OCI-M2 (cell line): Measurements from ENCODE around the gene CENPV.
"Not testable (repeated sequence)": the region's sequence is repeated elsewhere in the genome, so short reads cannot be mapped to it uniquely, and the experiment has no call there.

Experiments
- DNase-seq: peaks from one replicate; lab custom pipeline; 2025; ENCODE audit not compliant: unreplicated experiment; lab: John Stamatoyannopoulos, UW

CENPV gene

GRCh38 chr17:16313139-16314090, 39.9 kb downstream of the CENPV start:
- no peak for DNase-seq

- not testable (repeated sequence) for DNase-seq
Observed at GRCh38 chr17:16312061-16312460, 41.2 kb downstream of the CENPV start.

- DNase-seq, result no peak
Observed at GRCh38 chr17:16306211-16306610, 47.1 kb downstream of the CENPV start.

- no peak for DNase-seq
Observed at GRCh38 chr17:16304830-16305229, 48.4 kb downstream of the CENPV start.

GRCh38 chr17:16302856-16303255, 50.4 kb downstream of the CENPV start:
- DNase-seq, result no peak

- no peak for DNase-seq
Observed at GRCh38 chr17:16301963-16302855, 51.1 kb downstream of the CENPV start.

GRCh38 chr17:16300554-16300953, 52.7 kb downstream of the CENPV start:
- no peak for DNase-seq

- DNase-seq, result no peak
Observed at GRCh38 chr17:16298140-16298662, 55.1 kb downstream of the CENPV start.

- no peak for DNase-seq
Observed at GRCh38 chr17:16297367-16298139, 55.7 kb downstream of the CENPV start.

GRCh38 chr17:16296072-16296471, 57.2 kb downstream of the CENPV start:
- not testable (repeated sequence) for DNase-seq

GRCh38 chr17:16294560-16294959, 58.7 kb downstream of the CENPV start:
- no peak for DNase-seq

GRCh38 chr17:16293931-16294330, 59.3 kb downstream of the CENPV start:
- DNase-seq, result no peak
